AG04449 (cell line): ENCODE measurements around the gene KDM6A.

Experiments used
- CTCF ChIA-PET: fragments of 350-600 bp; formaldehyde crosslinking; extraction: SDS; loops from one replicate; lab custom pipeline; 2021; ENCODE audit warnings: antibody characterized with exemption; lab: Yijun Ruan, JAX
- POLR2A ChIA-PET: fragments of 400-600, 350-600 bp; formaldehyde crosslinking; extraction: SDS; loops from one replicate; lab custom pipeline; 2020; ENCODE audit warnings: antibody characterized with exemption, inconsistent platforms; lab: Yijun Ruan, JAX
- DNase-seq: peaks from one replicate; pipeline ENCODE4 v3.0.0-alpha.2; 2010; ENCODE audit warnings: low read depth, low spot score
- H3K4me3 ChIP-seq: 2 replicates; pipeline ENCODE4 v1.5.1; 2011; ENCODE audit warnings: low read depth, mild to moderate bottlenecking, control low read depth, low read length
- CTCF ChIP-seq: IDR thresholded peaks from one replicate; pipeline ENCODE4 v1.5.1; 2011; ENCODE audit warnings: mild to moderate bottlenecking, moderate library complexity, low read length, control low read depth, inconsistent platforms; ENCODE audit not compliant: insufficient read depth; ENCODE audit errors: missing control alignments

KDM6A gene

GRCh38 chrX:44913656-44914531, 40.9 kb downstream of the KDM6A start:
- ChIA-PET CTCF (no interaction called here), POLR2A (no interaction called here)
- no peak for TF ChIP-seq CTCF
- H3K4me3 ChIP-seq, result no peak overlapping the region
- no peak for DNase-seq

GRCh38 chrX:44914532-44915198, 41.7 kb downstream of the KDM6A start:
- CTCF ChIA-PET, result interaction anchor here (0.8 kb wide), 1 partner anchor 9 kb away, joined by 3 read pairs; no protein-coding TSS in a partner anchor
- POLR2A ChIA-PET, result no interaction called here
- no peak for DNase-seq
- no peak overlapping the region for H3K4me3 ChIP-seq
- no peak for TF ChIP-seq CTCF

GRCh38 chrX:44915361-44915868, 42.4 kb downstream of the KDM6A start:
- no peak for DNase-seq
- H3K4me3 ChIP-seq, result no peak overlapping the region
- TF ChIP-seq CTCF, result no peak
- ChIA-PET CTCF (interaction anchor here (0.8 kb wide), 1 partner anchor 10 kb away, joined by 3 read pairs; no protein-coding TSS in a partner anchor), POLR2A (no interaction called here)

- DNase-seq, result no peak
- no peak overlapping the region for H3K4me3 ChIP-seq
- ChIA-PET POLR2A (no interaction called here), CTCF (no interaction called here)
- no peak for TF ChIP-seq CTCF
Observed at GRCh38 chrX:44918722-44919121, 45.7 kb downstream of the KDM6A start.

- H3K4me3 ChIP-seq, result no peak overlapping the region
- DNase-seq, result no peak
- POLR2A ChIA-PET, result no interaction called here
- TF ChIP-seq CTCF, result no peak
- CTCF ChIA-PET, result no interaction called here
Observed at GRCh38 chrX:44922980-44923379, 50.0 kb downstream of the KDM6A start.

GRCh38 chrX:44927398-44927797, 54.4 kb downstream of the KDM6A start:
- no peak for TF ChIP-seq CTCF

More at GRCh38 chrX:44927398-44927797, 54.4 kb downstream of the KDM6A start:
- POLR2A ChIA-PET, result no interaction called here
- H3K4me3 ChIP-seq, result no peak overlapping the region
- DNase-seq, result no peak
- CTCF ChIA-PET, result no interaction called here
